HG02885 (cell line): ENCODE data around the gene SP5.

ENCODE experiments used
- ATAC-seq: cut with Tn5 transposase; IDR thresholded peaks from one replicate; pipeline ENCODE4 v1.9.1; 2021; ENCODE audit warnings: mild to moderate bottlenecking; ENCODE audit not compliant: unreplicated experiment, poor library complexity

SP5 gene

GRCh38 chr2:170707821-170708795, 7.0 kb upstream of the SP5 start:
- ATAC-seq, result no peak

- no peak for ATAC-seq
Observed at GRCh38 chr2:170710609-170710979, 4.5 kb upstream of the SP5 start.

GRCh38 chr2:170711196-170711773, 3.9 kb upstream of the SP5 start:
- ATAC-seq, result no peak

- no peak for ATAC-seq
Observed at GRCh38 chr2:170711774-170712652, 3.1 kb upstream of the SP5 start.

GRCh38 chr2:170712653-170713542, 2.2 kb upstream of the SP5 start:
- no peak for ATAC-seq

- no peak for ATAC-seq
Observed at GRCh38 chr2:170713543-170714380, 1.4 kb upstream of the SP5 start.

GRCh38 chr2:170714381-170715061, 616 bp upstream of the SP5 start:
- ATAC-seq, result no peak

- no peak for ATAC-seq
Observed at GRCh38 chr2:170715932-170716777, 1.0 kb downstream of the SP5 start.

- no peak for ATAC-seq
Observed at GRCh38 chr2:170716851-170717598, 1.9 kb downstream of the SP5 start.

- ATAC-seq, result no peak
Observed at GRCh38 chr2:170717599-170717963, 2.4 kb downstream of the SP5 start.

- no peak for ATAC-seq
Observed at GRCh38 chr2:170717991-170718589, 3.0 kb downstream of the SP5 start.

GRCh38 chr2:170719810-170720209, 4.7 kb downstream of the SP5 start:
- ATAC-seq, result no peak

- ATAC-seq, result no peak
Observed at GRCh38 chr2:170721678-170722077, 6.5 kb downstream of the SP5 start.

- no peak for ATAC-seq
Observed at GRCh38 chr2:170722301-170722700, 7.2 kb downstream of the SP5 start.

GRCh38 chr2:170723446-170723958, 8.4 kb downstream of the SP5 start:
- ATAC-seq, result no peak
